Ishikawa (cell line): Measurements from ENCODE around the gene TEX261.

Experiments
- CEBPB ChIP-seq: IDR thresholded peaks from 2 replicates; pipeline ENCODE4 v1.6.1; 2012
- CREB1 ChIP-seq: IDR thresholded peaks from 2 replicates; pipeline ENCODE4 v1.6.1; 2012; ENCODE audit warnings: low read depth
- EGR1 ChIP-seq: IDR thresholded peaks from 2 replicates; pipeline ENCODE4 v1.6.1; 2012
- EP300 ChIP-seq: IDR thresholded peaks from 2 replicates; pipeline ENCODE4 v1.6.1; 2012; ENCODE audit warnings: borderline replicate concordance
- FOXM1 ChIP-seq: IDR thresholded peaks from 2 replicates; pipeline ENCODE4 v1.6.1; 2012; ENCODE audit warnings: low read depth, borderline replicate concordance
- MAX ChIP-seq: IDR thresholded peaks from 2 replicates; pipeline ENCODE4 v1.6.1; 2012
- NFIC ChIP-seq: IDR thresholded peaks from 2 replicates; pipeline ENCODE4 v1.6.1; 2012
- RAD21 ChIP-seq: IDR thresholded peaks from 2 replicates; pipeline ENCODE4 v1.6.1; 2012; ENCODE audit warnings: low read depth
- REST ChIP-seq: IDR thresholded peaks from 2 replicates; pipeline ENCODE4 v1.6.1; 2012; ENCODE audit warnings: low read depth, mild to moderate bottlenecking
- TAF1 ChIP-seq: IDR thresholded peaks from 2 replicates; pipeline ENCODE4 v1.6.1; 2012; ENCODE audit warnings: low read depth, mild to moderate bottlenecking
- TCF12 ChIP-seq: IDR thresholded peaks from 2 replicates; pipeline ENCODE4 v1.6.1; 2012; ENCODE audit warnings: low read depth
- TEAD4 ChIP-seq: IDR thresholded peaks from 2 replicates; pipeline ENCODE4 v1.6.1; 2012
- USF1 ChIP-seq: IDR thresholded peaks from 2 replicates; pipeline ENCODE4 v1.6.1; 2012
- YY1 ChIP-seq: IDR thresholded peaks from 2 replicates; pipeline ENCODE4 v1.6.1; 2012; ENCODE audit warnings: low read depth
- ZBTB7A ChIP-seq: IDR thresholded peaks from 2 replicates; pipeline ENCODE4 v1.6.1; 2012; ENCODE audit warnings: low read depth

Gene TEX261

GRCh38 chr2:70959851-70960832 is 34.5 kb downstream of the TEX261 start:
- TF ChIP-seq ZBTB7A: no peak
- no peak for TF ChIP-seq TCF12
- no peak for TF ChIP-seq RAD21
- no peak for TF ChIP-seq EGR1
- no peak for TF ChIP-seq MAX

DNA sequence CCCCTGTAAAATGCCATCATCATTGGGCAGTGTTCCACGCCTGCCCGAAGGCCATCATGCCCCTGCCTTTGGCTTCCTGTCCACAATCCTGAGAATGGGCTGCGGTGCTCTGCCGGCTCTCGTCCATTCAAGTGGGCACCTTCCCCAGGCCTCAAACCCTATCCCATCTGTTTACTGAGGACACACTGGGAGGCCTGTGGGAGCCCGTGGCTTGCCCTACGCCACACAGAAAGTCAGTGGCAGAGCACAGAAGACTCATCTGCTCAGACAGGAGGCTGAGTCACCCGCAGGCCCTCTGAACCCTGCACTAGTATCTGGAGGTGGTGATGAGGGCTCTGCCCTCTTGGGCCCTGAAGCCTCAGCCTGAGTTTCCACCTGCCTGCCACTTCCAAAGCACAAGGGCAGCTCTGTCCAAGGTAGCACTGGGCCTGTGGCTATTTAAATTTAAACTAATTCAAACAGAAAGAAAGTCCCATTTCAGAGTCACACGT is 35.4 kb downstream of the TEX261 start:
- no peak for TF ChIP-seq NFIC
- TF ChIP-seq REST: peak; percentile 61; the same call in 1 of the 2 replicates
- TF ChIP-seq USF1: no peak

GRCh38 chr2:70958759-70959158 is 35.9 kb downstream of the TEX261 start:
- TF ChIP-seq REST (no peak), EP300 (no peak), TCF12 (no peak), YY1 (no peak), NFIC (no peak), TAF1 (no peak), TEAD4 (no peak), FOXM1 (no peak), CEBPB (no peak), RAD21 (no peak), MAX (no peak), USF1 (no peak), CREB1 (no peak), EGR1 (no peak), ZBTB7A (no peak)

- TF ChIP-seq TEAD4: no peak
- TF ChIP-seq EP300: no peak
- no peak for TF ChIP-seq TAF1
- no peak for TF ChIP-seq FOXM1
- no peak for TF ChIP-seq EGR1
- TF ChIP-seq YY1: no peak
- no peak for TF ChIP-seq ZBTB7A
- no peak for TF ChIP-seq RAD21
- no peak for TF ChIP-seq CREB1
- TF ChIP-seq CEBPB: no peak
- TF ChIP-seq MAX: no peak
- no peak for TF ChIP-seq REST
- TF ChIP-seq TCF12: no peak
- TF ChIP-seq USF1: no peak
- TF ChIP-seq NFIC: no peak
Measured at GRCh38 chr2:70957798-70958197, 36.9 kb downstream of the TEX261 start.
